Parathyroid adenoma (tissue), 2 donors: ENCODE results near the gene ZNF787.

Experiments used
- H2AFZ ChIP-seq: fragments of 300-600 bp; sonication (generic); one replicate; pipeline ENCODE4 v1.7.0; 2017; ENCODE audit warnings: antibody characterized with exemption, mild to moderate bottlenecking
- H3K27ac ChIP-seq: fragments of 300-600 bp; sonication (generic); one replicate; pipeline ENCODE4 v1.7.0; 2017
- H3K27me3 ChIP-seq: fragments of 300-600 bp; sonication (generic); one replicate; pipeline ENCODE4 v1.7.0; 2017; ENCODE audit warnings: low read length; ENCODE audit not compliant: control insufficient read depth, insufficient read depth
- H3K36me3 ChIP-seq: fragments of 300-600 bp; sonication (generic); one replicate; pipeline ENCODE4 v1.7.0; 2017; ENCODE audit warnings: low read length; ENCODE audit not compliant: control insufficient read depth, insufficient read depth
- H3K4me1 ChIP-seq: fragments of 300-600 bp; sonication (generic); one replicate; pipeline ENCODE4 v1.7.0; 2017; ENCODE audit warnings: control low read depth
- H3K4me2 ChIP-seq: fragments of 300-600 bp; sonication (generic); one replicate; pipeline ENCODE4 v1.7.0; 2017; ENCODE audit warnings: low read length
- H3K4me3 ChIP-seq: fragments of 300-600 bp; sonication (generic); one replicate; pipeline ENCODE4 v1.7.0; 2017; ENCODE audit warnings: low read depth, low read length
- H3K79me2 ChIP-seq: fragments of 300-600 bp; sonication (generic); one replicate; pipeline ENCODE4 v1.7.0; 2017; ENCODE audit warnings: control low read depth
- H3K9ac ChIP-seq: fragments of 300-600 bp; sonication (generic); one replicate; pipeline ENCODE4 v1.7.0; 2017; ENCODE audit warnings: mild to moderate bottlenecking
- H3K9me3 ChIP-seq: fragments of 300-600 bp; sonication (generic); one replicate; pipeline ENCODE4 v1.7.0; 2017; ENCODE audit warnings: low read length; ENCODE audit not compliant: control insufficient read depth
- CTCF ChIP-seq: fragments of 300-600 bp; sonication (generic); IDR thresholded peaks from one replicate; pipeline ENCODE4 v1.7.0; 2017; ENCODE audit warnings: antibody characterized with exemption, mild to moderate bottlenecking
- donor health status: primary hyperparathyroidism.

Gene ZNF787

GRCh38 chr19:56158170-56158757, 37.2 kb upstream of the ZNF787 start:
- Histone ChIP-seq H3K4me3 (no peak overlapping the region), H3K27ac (no peak overlapping the region), H2AFZ (no peak overlapping the region), H3K4me1 (no peaks in the 10 kb centered on the region), H3K9ac (no peak overlapping the region), H3K9me3 (no peaks in the 10 kb centered on the region), H3K27me3 (no peaks in the 10 kb centered on the region), H3K36me3 (no peaks in the 10 kb centered on the region), H3K4me2 (no peak overlapping the region), H3K79me2 (no peaks in the 10 kb centered on the region)
- TF ChIP-seq CTCF = no peak

GRCh38 chr19:56156768-56157167, 35.7 kb upstream of the ZNF787 start:
- H3K27ac ChIP-seq = peak overlapping the region; percentile 39
- no peaks in the 10 kb centered on the region for H3K9me3 ChIP-seq
- no peaks in the 10 kb centered on the region for H3K79me2 ChIP-seq
- TF ChIP-seq CTCF = no peak
- no peaks in the 10 kb centered on the region for H3K4me1 ChIP-seq
- no peaks in the 10 kb centered on the region for H3K36me3 ChIP-seq
- no peak overlapping the region for H3K4me2 ChIP-seq
- no peak overlapping the region for H3K4me3 ChIP-seq
- no peak overlapping the region for H2AFZ ChIP-seq
- H3K27me3 ChIP-seq = no peaks in the 10 kb centered on the region
- H3K9ac ChIP-seq = no peak overlapping the region

- TF ChIP-seq CTCF = no peak
Measured at GRCh38 chr19:56155124-56155687, 34.1 kb upstream of the ZNF787 start.

GRCh38 chr19:56153507-56153906, 32.4 kb upstream of the ZNF787 start:
- Histone ChIP-seq H3K4me3 (no peak overlapping the region), H3K9ac (no peak overlapping the region), H3K27ac (no peak overlapping the region), H3K27me3 (no peaks in the 10 kb centered on the region), H3K79me2 (peaks cover 13% of the 10 kb centered on the region), H3K9me3 (no peaks in the 10 kb centered on the region), H3K36me3 (no peaks in the 10 kb centered on the region), H3K4me1 (no peaks in the 10 kb centered on the region), H2AFZ (no peak overlapping the region), H3K4me2 (no peak overlapping the region)
- TF ChIP-seq CTCF = no peak

More at GRCh38 chr19:56155124-56155687, 34.1 kb upstream of the ZNF787 start:
- Histone ChIP-seq H3K4me1 (no peaks in the 10 kb centered on the region), H3K27me3 (no peaks in the 10 kb centered on the region), H3K9ac (no peak overlapping the region), H2AFZ (no peak overlapping the region), H3K4me3 (no peak overlapping the region), H3K9me3 (no peaks in the 10 kb centered on the region), H3K36me3 (no peaks in the 10 kb centered on the region), H3K27ac (no peak overlapping the region), H3K79me2 (peaks cover 3% of the 10 kb centered on the region), H3K4me2 (no peak overlapping the region)

GRCh38 chr19:56152644-56153043, 31.5 kb upstream of the ZNF787 start:
- no peak for TF ChIP-seq CTCF
- no peaks in the 10 kb centered on the region for H3K36me3 ChIP-seq
- no peak overlapping the region for H2AFZ ChIP-seq
- H3K9ac ChIP-seq = no peak overlapping the region
- no peak overlapping the region for H3K4me3 ChIP-seq
- H3K79me2 ChIP-seq = peaks cover 14% of the 10 kb centered on the region
- H3K9me3 ChIP-seq = no peaks in the 10 kb centered on the region
- no peak overlapping the region for H3K4me2 ChIP-seq
- no peak overlapping the region for H3K27ac ChIP-seq
- no peaks in the 10 kb centered on the region for H3K27me3 ChIP-seq
- H3K4me1 ChIP-seq = no peaks in the 10 kb centered on the region
